NCI-H1694 (cell line): Measurements from ENCODE around the gene POLR3C.
A peak's percentile ranks its signal among the peaks of the same experiment; 100 is the strongest.
"Not testable (repeated sequence)": the region's sequence is repeated elsewhere in the genome, so short reads cannot be mapped to it uniquely, and the experiment has no call there.

ENCODE experiments used
- DNase-seq: peaks from one replicate; lab custom pipeline; 2025; lab: John Stamatoyannopoulos, UW

The POLR3C gene

GRCh38 chr1:145823565-145824498 is at the start of gene POLR3C, which contains the start of gene RNF115:
POLR3C (plus strand) TSS chr1:145824200; CDS start chr1:145825777, 1,577 bp downstream.
RNF115 (minus strand) TSS chr1:145824095; CDS start chr1:145823873, 222 bp downstream.
- DNase-seq: peak; percentile 85

GRCh38 chr1:145777357-145778145 is 46.4 kb upstream of the POLR3C start:
- no peak for DNase-seq

GRCh38 chr1:145778146-145778540 is 45.9 kb upstream of the POLR3C start:
- DNase-seq: no peak

GRCh38 chr1:145782272-145783099 is 41.5 kb upstream of the POLR3C start:
- DNase-seq: no peak

GRCh38 chr1:145784409-145784808 is 39.6 kb upstream of the POLR3C start:
- DNase-seq: no peak

GRCh38 chr1:145785547-145785946 is 38.5 kb upstream of the POLR3C start:
- DNase-seq: no peak

- no peak for DNase-seq
Observed at GRCh38 chr1:145786271-145786670, 37.7 kb upstream of the POLR3C start.

- DNase-seq: no peak
Observed at GRCh38 chr1:145788580-145788979, 35.4 kb upstream of the POLR3C start.

- DNase-seq: not testable (repeated sequence)
Observed at GRCh38 chr1:145791860-145792259, 32.1 kb upstream of the POLR3C start.

GRCh38 chr1:145792484-145792883 is 31.5 kb upstream of the POLR3C start:
- DNase-seq: no peak

- DNase-seq: no peak
Observed at GRCh38 chr1:145795257-145795881, 28.6 kb upstream of the POLR3C start.

- DNase-seq: no peak
Observed at GRCh38 chr1:145796753-145797152, 27.2 kb upstream of the POLR3C start.

- no peak for DNase-seq
Observed at GRCh38 chr1:145799806-145800205, 24.2 kb upstream of the POLR3C start.

- DNase-seq: no peak
Observed at GRCh38 chr1:145804235-145805045, 19.6 kb upstream of the POLR3C start.

GRCh38 chr1:145805057-145805456 is 18.9 kb upstream of the POLR3C start:
- no peak for DNase-seq

- DNase-seq: no peak
Observed at GRCh38 chr1:145806408-145806807, 17.6 kb upstream of the POLR3C start.

GRCh38 chr1:145806844-145807243 is 17.2 kb upstream of the POLR3C start:
- no peak for DNase-seq

- not testable (repeated sequence) for DNase-seq
Observed at GRCh38 chr1:145812977-145813810, 10.8 kb upstream of the POLR3C start.

GRCh38 chr1:145818095-145818494 is 5.9 kb upstream of the POLR3C start:
- DNase-seq: not testable (repeated sequence)
